Measurements from ENCODE around the gene PRPF19.

PRPF19 gene

GRCh38 chr11:60918939-60919265 is 12.5 kb upstream of the PRPF19 start:
- no peak overlapping the region for H3K27ac ChIP-seq
- no peak overlapping the region for H3K4me3 ChIP-seq
- no peak overlapping the region for H3K4me2 ChIP-seq
- TF ChIP-seq Cebpa-rat (IDR thresholded peaks at IDR 0.05): no peak
- peaks cover 57% of the 10 kb centered on the region for H3K4me1 ChIP-seq
- H3K9me3 ChIP-seq: no peaks in the 10 kb centered on the region
- peaks cover 69% of the 10 kb centered on the region for H3K36me3 ChIP-seq
- H4K20me1 ChIP-seq: peaks cover 85% of the 10 kb centered on the region
- no peak overlapping the region for H3K9ac ChIP-seq
- peaks cover 21% of the 10 kb centered on the region for H3K27me3 ChIP-seq

DNA sequence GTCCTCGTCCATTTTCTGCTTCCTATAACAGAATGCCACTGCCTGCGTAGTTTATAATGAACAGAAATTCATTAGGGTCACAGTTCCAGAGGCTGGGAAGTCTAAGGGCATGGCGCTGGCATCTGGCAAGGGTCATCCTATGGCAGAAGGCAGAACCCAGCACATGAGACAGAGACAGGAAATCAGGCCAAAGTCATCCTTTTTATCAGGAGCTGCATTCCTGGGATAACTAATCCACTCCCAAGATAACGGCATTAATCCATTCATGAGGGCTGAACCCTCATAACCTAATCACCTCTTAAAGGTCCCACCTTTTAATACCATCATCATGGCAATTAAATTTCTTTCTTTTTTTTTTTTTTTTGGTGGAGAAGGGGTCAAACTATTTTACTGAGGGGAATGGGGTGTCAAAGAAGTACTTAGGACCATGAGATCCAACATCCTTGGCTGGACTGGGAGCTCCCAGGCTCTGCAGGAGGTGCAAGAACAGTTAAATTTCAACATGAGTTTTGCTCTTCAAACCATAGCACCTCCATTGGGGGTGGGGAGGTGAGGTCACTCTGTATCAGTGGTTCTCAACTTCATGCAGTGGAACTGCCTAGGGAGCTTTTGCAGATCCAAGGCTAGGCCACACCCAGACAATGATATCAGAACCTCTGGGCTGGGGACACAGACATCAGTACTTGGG is 12.0 kb upstream of the PRPF19 start:
- Histone ChIP-seq H3K4me1 (peaks cover 54% of the 10 kb centered on the region), H3K27ac (no peak overlapping the region), H3K9ac (no peak overlapping the region), H3K27me3 (peaks cover 16% of the 10 kb centered on the region), H3K36me3 (peaks cover 66% of the 10 kb centered on the region), H3K4me2 (no peak overlapping the region), H4K20me1 (peaks cover 80% of the 10 kb centered on the region), H3K9me3 (no peaks in the 10 kb centered on the region), H3K4me3 (no peak overlapping the region)
- TF ChIP-seq Cebpa-rat (IDR thresholded peaks at IDR 0.05): no peak

DNA sequence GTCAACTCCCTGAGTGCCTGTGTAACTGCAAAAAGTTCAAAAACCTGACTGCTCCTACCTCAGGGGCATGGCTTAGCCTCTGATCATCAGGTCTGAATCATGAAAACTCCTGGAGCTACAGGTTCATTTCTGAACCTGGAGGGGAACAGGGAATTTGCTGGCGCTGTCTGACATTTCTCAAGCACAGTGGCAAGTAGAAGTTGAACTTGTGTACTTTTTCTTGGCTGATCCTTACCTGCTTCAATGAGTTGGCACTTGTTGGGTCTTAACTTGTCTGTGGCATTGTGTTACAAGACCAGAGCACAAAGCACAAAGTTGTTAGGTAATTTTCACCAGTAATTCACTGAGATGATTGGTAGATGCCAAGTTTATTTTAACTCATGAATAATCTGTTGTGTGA is 10.9 kb upstream of the PRPF19 start:
- no peak overlapping the region for H3K9ac ChIP-seq
- no peaks in the 10 kb centered on the region for H3K9me3 ChIP-seq
- no peak overlapping the region for H3K4me3 ChIP-seq
- H3K4me2 ChIP-seq: 0 out of 2 replicates have a peak overlapping the region, but pooled peaks have one; percentile 94
- H3K36me3 ChIP-seq: peaks cover 54% of the 10 kb centered on the region
- H3K27me3 ChIP-seq: peaks cover 4% of the 10 kb centered on the region; the same call in 1 of the 2 replicates
- no peak for TF ChIP-seq Cebpa-rat (IDR thresholded peaks at IDR 0.05)
- peaks cover 69% of the 10 kb centered on the region for H4K20me1 ChIP-seq
- peaks cover 54% of the 10 kb centered on the region for H3K4me1 ChIP-seq
- H3K27ac ChIP-seq: no peak overlapping the region

GRCh38 chr11:60916669-60917206 is 10.4 kb upstream of the PRPF19 start:
- H3K4me2 ChIP-seq: peak overlapping the region; percentile 94

DNA sequence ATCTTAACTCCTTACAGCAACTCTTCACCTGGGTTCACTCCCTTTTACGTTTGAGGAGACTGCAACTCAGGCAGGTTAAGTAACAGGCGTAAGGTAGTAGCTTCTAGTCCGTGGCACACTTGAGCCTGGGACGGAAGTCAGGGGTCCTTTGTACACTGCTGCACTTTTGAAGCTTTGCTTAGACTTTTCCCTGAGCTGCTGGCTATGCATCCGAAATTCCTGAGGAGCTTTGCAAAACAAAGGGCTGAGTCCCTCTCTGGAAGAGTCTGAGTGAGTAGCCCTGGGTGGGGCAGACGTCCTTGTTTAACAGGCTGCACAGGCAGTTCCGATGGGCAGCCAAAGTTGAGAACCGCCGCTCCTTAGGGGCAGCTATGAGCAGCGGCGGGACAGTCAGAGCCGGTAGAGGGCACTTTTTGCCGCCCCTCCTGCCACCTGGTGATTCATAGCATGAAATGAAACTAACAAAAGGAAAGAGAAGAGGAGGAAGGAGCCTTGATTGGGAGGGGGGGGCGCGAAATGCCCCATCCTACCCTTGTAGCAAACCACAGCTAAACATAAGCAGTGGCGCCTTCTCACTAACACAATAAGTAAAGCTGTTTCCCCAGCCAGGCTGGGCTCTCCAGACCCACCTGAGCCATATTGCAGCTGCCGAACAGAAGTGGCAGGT is 9.0 kb upstream of the PRPF19 start:
- Histone ChIP-seq H4K20me1 (peaks cover 50% of the 10 kb centered on the region), H3K4me2 (peak overlapping the region; percentile 94), H3K27me3 (no peaks in the 10 kb centered on the region), H3K36me3 (peaks cover 36% of the 10 kb centered on the region), H3K9ac (peak overlapping the region; percentile 92), H3K4me1 (peaks cover 66% of the 10 kb centered on the region), H3K9me3 (no peaks in the 10 kb centered on the region), H3K27ac (peak overlapping the region; percentile 93), H3K4me3 (peak overlapping the region; percentile 97)
- no peak for TF ChIP-seq Cebpa-rat (IDR thresholded peaks at IDR 0.05)

More at GRCh38 chr11:60916669-60917206, 10.4 kb upstream of the PRPF19 start:
- Histone ChIP-seq H3K27me3 (no peaks in the 10 kb centered on the region), H3K27ac (no peak overlapping the region), H3K9ac (no peak overlapping the region; the same call in 1 of the 2 replicates), H3K9me3 (no peaks in the 10 kb centered on the region), H3K36me3 (peaks cover 49% of the 10 kb centered on the region), H3K4me3 (no peak overlapping the region), H4K20me1 (peaks cover 63% of the 10 kb centered on the region), H3K4me1 (peaks cover 54% of the 10 kb centered on the region)
- no peak for TF ChIP-seq Cebpa-rat (IDR thresholded peaks at IDR 0.05)

DNA sequence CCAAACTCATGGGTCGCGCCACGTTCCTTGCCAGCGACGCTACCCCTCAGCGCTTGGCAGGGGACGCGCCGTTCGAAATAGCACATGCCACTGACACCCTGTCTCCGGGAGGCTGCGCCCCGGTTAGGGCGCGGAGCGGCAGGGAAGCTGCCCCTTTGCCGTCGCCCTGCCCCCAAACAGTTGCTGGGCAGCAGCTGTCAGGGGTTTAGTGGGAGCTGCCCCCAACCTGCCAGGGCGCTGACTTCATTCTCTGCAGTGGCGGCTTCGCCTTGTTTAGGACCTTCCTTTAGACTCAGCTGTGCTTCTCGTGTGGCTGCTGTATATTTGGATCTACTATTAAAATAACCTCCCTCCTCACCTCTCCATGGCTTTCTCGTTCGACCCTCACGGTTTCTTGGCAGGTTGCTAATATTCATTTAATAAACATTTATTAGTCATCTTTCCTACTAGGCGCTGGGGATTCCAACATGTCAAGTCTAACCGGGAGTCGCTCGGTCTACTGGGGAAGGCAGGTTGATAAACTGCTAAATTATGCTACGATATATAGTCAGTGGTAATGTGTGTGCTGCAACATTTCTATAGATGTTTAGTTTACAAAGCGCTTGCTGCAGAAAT is 8.4 kb upstream of the PRPF19 start:
- H3K4me2 ChIP-seq: peak overlapping the region; percentile 94
- H3K27me3 ChIP-seq: no peaks in the 10 kb centered on the region
- no peak for TF ChIP-seq Cebpa-rat (IDR thresholded peaks at IDR 0.05)
- H3K4me1 ChIP-seq: peaks cover 72% of the 10 kb centered on the region
- peaks cover 43% of the 10 kb centered on the region for H4K20me1 ChIP-seq
- H3K36me3 ChIP-seq: peaks cover 29% of the 10 kb centered on the region
- peak overlapping the region; percentile 92 for H3K9ac ChIP-seq
- H3K27ac ChIP-seq: peak overlapping the region; percentile 93
- H3K4me3 ChIP-seq: peak overlapping the region; percentile 97
- H3K9me3 ChIP-seq: peaks cover 5% of the 10 kb centered on the region

- Histone ChIP-seq H4K20me1 (peaks cover 36% of the 10 kb centered on the region), H3K27me3 (no peaks in the 10 kb centered on the region), H3K4me3 (peak within 1 kb of the TSS; percentile 97), H3K36me3 (peaks cover 22% of the 10 kb centered on the region), H3K9me3 (peaks cover 10% of the 10 kb centered on the region), H3K9ac (peak within 1 kb of the TSS; percentile 92), H3K4me2 (peak within 1 kb of the TSS; percentile 94), H3K4me1 (peaks cover 75% of the 10 kb centered on the region), H3K27ac (peak within 1 kb of the TSS; percentile 93)
- no peak for TF ChIP-seq Cebpa-rat (IDR thresholded peaks at IDR 0.05)
These were observed 7.6 kb upstream of the PRPF19 start, which contains the start of gene TMEM109 for GRCh38 chr11:60913793-60914632. Gene TMEM109, plus strand, starts transcription at chr11:60914158. Its CDS starts 5,536 bp downstream, at chr11:60919694.

DNA sequence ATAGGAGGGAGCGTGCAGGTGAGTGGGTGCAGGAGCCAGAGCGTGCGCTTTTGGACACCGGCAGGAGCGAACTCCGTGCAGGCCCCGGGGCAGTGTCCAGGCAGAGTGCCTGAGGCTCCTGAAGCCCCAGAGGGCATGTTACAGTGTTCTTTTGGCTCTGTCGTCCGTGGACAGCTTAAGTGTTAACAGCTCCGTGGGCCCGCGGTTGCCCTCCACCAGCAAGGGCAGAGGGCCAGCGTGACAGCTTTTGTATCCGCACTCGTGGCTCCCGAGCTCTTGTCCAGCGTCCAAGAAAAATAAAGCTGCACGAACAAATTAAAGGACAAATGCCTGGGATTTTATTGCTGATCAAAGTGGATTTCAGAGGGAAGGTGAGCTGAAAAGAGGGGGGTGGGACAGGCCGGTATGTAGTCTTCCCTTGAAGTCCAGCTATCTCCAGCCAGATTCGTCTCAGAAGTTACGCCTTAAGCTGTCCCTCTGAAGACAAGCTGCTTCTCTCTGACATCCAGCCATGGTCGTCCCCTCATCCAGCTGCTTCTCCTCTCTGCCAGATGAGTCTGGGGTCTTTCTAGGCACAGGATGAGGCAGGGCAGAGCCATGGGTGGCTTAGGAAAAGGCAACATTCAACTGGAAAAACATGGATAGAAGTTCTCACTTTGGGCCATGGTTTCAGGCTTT is 6.6 kb upstream of the PRPF19 start:
- H3K9me3 ChIP-seq: peaks cover 10% of the 10 kb centered on the region
- no peak for TF ChIP-seq Cebpa-rat (IDR thresholded peaks at IDR 0.05)
- peaks cover 26% of the 10 kb centered on the region for H4K20me1 ChIP-seq
- H3K4me1 ChIP-seq: peaks cover 68% of the 10 kb centered on the region
- peak overlapping the region; percentile 92 for H3K9ac ChIP-seq
- H3K27ac ChIP-seq: peak overlapping the region; percentile 93
- peak overlapping the region; percentile 97 for H3K4me3 ChIP-seq
- no peaks in the 10 kb centered on the region for H3K27me3 ChIP-seq
- H3K36me3 ChIP-seq: peaks cover 12% of the 10 kb centered on the region
- H3K4me2 ChIP-seq: peak overlapping the region; percentile 94

Data from BLaER1 (cell line).